Uterus (tissue), 4 donors: ENCODE measurements around the gene TMEM11. TPM values are rescaled to one million over a fixed set of nuclear protein-coding genes. Genes with fewer than 3 reads are reported as not detected.

ENCODE experiments used
- DNase-seq, 2 donors: peaks; one replicate each; pipeline ENCODE4 v3.0.0-alpha.2; 2019 to 2020
- H3K27ac ChIP-seq, 2 donors: fragments of 200-600 bp; sonication (generic); 1 replicate in 1 of 2; 2 replicates in 1 of 2; pipeline ENCODE4 v1.5.1; 2016 to 2018
- H3K27me3 ChIP-seq, 2 donors: fragments of 200-600 bp; sonication (generic); one replicate each; pipeline ENCODE4 v1.5.1; 2018 to 2019; ENCODE audit warnings: control low read depth in 1 of 2
- H3K36me3 ChIP-seq, 2 donors: fragments of 200-600 bp; sonication (generic); one replicate each; pipeline ENCODE4 v1.5.1; 2019; ENCODE audit warnings: control low read depth in 1 of 2
- H3K4me1 ChIP-seq, 2 donors: fragments of 200-600 bp; sonication (generic); one replicate each; pipeline ENCODE4 v1.5.1; 2018 to 2019; ENCODE audit warnings: control low read depth in 1 of 2
- H3K4me3 ChIP-seq, 2 donors: fragments of 200-600 bp; sonication (generic); 1 replicate in 1 of 2; 2 replicates in 1 of 2; pipeline ENCODE4 v1.5.1; 2018 to 2019; ENCODE audit warnings: mild to moderate bottlenecking in 1 of 2
- H3K9me3 ChIP-seq, 2 donors: fragments of 200-600 bp; sonication (generic); one replicate each; pipeline ENCODE4 v1.5.1; 2019; ENCODE audit warnings: control low read depth in 1 of 2
- POLR2A ChIP-seq, 2 donors: fragments of 450-650 bp; IDR thresholded peaks; one replicate each; pipeline ENCODE4 v1.6.1; 2016; ENCODE audit warnings: antibody characterized with exemption in 2 of 2, mild to moderate bottlenecking in 1 of 2, moderate library complexity in 1 of 2
- intact Hi-C: fragments of 100-400 bp; cut with DNase I; formaldehyde crosslinking; loops from one replicate; pipeline ENCODE4 v1.15.1; 2023; ENCODE audit warnings: low total_unique reads
- total RNA-seq, 4 donors: library from RNA; depleted of rRNA in 3 of 4; stranded (reverse); fragments of >200 nt in 3 of 4; gene quantifications; one replicate each; pipeline versions ENCODE4 v1.1.0 to v1.2.4, GENCODE V29; 2014 to 2023
- TF ChIP-seq, protein P1 (sequence below), 4 experiments: fragments of 200-600 bp in 2 of 4; fragments of 450-650 bp in 2 of 4; sonication (generic) in 2 of 4; IDR thresholded peaks; one replicate each; pipeline ENCODE4 v1.5.1; 2016 to 2019; ENCODE audit warnings: antibody characterized with exemption in 4 of 4, mild to moderate bottlenecking in 2 of 4, moderate library complexity in 1 of 4
- donor health status: DM: yes; HTN: yes; CAD: no.

The TMEM11 gene
- total RNA-seq, 4 donors from 2014 or later = 6.9 to 23.8 (median 15.3) TPM

DNA sequence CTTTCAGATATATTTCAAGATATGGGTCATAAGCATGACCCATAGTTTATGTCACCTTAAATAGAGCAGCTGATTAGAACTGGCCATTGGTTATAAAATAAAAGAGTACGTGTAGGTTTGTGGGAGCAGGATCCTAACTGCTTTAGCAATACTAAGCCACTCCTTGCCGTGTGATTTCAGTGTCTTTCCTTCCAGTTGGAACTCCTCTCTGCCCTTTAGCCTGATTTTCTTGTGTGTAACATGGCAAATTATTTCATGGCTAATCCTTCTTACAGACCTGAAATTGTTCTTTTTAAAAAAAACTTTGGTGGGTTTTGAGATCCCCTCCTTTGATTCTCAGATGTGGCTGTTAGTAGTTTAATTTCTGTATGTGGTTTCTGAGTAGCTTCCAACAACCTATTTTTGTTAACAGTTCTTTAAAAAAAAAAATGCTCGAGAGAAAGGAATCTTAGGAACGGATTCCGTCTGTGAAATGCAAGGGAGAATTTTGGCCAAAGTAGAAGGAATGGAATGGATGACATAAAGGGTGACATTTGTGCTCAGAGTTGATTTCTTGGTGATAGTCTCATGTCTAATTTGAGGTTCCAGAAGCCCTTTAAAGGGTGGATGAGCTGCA is 47.3 kb downstream of the TMEM11 start:
- H3K4me3 ChIP-seq = no peak overlapping the region
- TF ChIP-seq, protein P1, sequence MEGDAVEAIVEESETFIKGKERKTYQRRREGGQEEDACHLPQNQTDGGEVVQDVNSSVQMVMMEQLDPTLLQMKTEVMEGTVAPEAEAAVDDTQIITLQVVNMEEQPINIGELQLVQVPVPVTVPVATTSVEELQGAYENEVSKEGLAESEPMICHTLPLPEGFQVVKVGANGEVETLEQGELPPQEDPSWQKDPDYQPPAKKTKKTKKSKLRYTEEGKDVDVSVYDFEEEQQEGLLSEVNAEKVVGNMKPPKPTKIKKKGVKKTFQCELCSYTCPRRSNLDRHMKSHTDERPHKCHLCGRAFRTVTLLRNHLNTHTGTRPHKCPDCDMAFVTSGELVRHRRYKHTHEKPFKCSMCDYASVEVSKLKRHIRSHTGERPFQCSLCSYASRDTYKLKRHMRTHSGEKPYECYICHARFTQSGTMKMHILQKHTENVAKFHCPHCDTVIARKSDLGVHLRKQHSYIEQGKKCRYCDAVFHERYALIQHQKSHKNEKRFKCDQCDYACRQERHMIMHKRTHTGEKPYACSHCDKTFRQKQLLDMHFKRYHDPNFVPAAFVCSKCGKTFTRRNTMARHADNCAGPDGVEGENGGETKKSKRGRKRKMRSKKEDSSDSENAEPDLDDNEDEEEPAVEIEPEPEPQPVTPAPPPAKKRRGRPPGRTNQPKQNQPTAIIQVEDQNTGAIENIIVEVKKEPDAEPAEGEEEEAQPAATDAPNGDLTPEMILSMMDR (IDR thresholded peaks at IDR 0.05) = no peak
- no peak for TF ChIP-seq POLR2A (IDR thresholded peaks at IDR 0.05)
- intact Hi-C loops = no loop called here

DNA sequence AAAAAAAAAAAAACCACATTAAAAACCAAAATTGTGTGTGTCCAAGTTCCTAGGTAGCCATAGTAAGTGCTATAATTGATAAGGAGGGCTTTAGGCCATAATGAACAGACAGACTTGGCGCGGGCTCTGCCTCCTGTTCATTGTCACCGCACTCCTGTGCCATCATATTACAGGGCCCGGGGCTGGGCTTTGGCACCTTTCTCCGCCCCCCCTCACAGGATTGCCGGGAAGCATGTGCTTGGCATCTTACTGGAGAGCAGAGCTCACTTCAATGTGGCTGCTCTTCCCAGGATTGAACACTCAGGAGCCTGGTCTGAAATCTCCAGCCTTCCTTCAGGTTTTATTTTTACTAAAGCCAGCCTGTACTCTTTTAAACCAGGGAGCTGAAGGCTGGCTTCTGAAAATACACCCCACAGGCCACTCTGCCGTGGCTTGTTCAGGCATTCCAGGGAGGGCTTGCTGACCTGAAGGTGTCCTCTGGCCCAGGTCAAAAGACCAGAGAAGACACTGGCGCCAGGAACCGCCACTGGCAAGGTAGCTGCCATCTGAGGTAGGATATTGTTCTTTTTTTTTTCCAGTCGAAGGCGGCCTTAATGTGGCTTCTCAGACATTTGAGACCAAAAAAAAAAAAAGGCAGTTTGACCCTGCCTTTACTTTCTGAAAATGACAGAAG is 47.9 kb downstream of the TMEM11 start:
- Histone ChIP-seq H3K4me3 (no peak overlapping the region), H3K27ac (peak overlapping the region; percentile 64 to 87), H3K27me3 (no peaks in the 10 kb centered on the region), H3K4me1 (peaks cover 5 to 10% of the 10 kb centered on the region in 2 donors), H3K9me3 (no peaks in the 10 kb centered on the region), H3K36me3 (no peaks in the 10 kb centered on the region)
- DNase-seq = peak in 1 of 2 donors; percentile 41
- TF ChIP-seq POLR2A (IDR thresholded peaks at IDR 0.05) = no peak
- TF ChIP-seq, protein P1 (IDR thresholded peaks at IDR 0.05) = no peak
- intact Hi-C loops = no loop called here

More for the DNA sequence above, 47.3 kb downstream of the TMEM11 start:
- Histone ChIP-seq H3K9me3 (no peaks in the 10 kb centered on the region), H3K36me3 (no peaks in the 10 kb centered on the region), H3K27ac (peak overlapping the region; percentile 64 to 87), H3K4me1 (peaks cover 5 to 15% of the 10 kb centered on the region in 2 donors), H3K27me3 (no peaks in the 10 kb centered on the region)
- DNase-seq = no peak

DNA sequence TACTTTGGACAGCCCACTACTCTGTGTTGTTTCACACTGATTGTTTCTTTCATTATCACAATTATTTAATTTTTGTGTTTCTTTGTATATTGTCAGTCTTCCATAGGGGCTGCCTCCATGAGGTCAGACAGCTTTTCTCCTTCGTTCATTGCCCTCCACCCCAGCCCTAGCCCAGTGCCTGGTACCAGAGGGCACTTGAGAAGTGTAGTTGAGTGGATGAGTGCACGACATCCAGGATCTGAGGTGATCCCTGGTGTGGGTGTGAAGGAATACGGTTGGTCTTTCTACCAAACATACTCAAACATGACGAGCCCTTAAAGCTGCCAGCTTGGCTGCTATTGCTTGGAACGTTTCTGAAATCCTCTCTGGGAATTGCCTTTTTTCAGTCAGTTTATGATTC is 49.3 kb downstream of the TMEM11 start:
- Histone ChIP-seq H3K27me3 (no peaks in the 10 kb centered on the region), H3K27ac (no peak overlapping the region), H3K4me1 (peaks cover 5 to 9% of the 10 kb centered on the region in 2 donors), H3K4me3 (no peak overlapping the region), H3K9me3 (no peaks in the 10 kb centered on the region), H3K36me3 (no peaks in the 10 kb centered on the region)
- TF ChIP-seq, protein P1 (IDR thresholded peaks at IDR 0.05) = no peak
- TF ChIP-seq POLR2A (IDR thresholded peaks at IDR 0.05) = no peak
- DNase-seq = no peak
- intact Hi-C loops = no loop called here

DNA sequence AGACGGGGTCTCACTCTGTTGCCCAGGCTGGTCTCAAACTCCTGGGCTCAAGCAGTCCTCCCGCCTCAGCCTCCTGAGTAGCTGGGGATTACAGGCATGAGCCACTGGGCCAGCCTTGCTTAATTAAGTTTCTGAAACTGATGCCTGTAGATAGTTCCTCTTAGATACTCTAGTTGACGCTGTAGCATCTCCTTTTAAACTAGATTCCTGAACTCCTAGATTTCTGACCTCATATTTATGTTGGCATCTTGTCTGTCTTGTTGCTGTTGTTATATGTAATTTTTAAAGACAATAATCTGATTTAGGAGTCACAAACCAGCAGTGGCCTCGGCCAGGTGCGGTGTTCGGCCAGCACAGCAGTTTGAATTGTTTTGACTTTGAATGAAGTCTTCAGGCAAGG is 49.7 kb downstream of the TMEM11 start:
- no peak for TF ChIP-seq POLR2A (IDR thresholded peaks at IDR 0.05)
- TF ChIP-seq, protein P1 (IDR thresholded peaks at IDR 0.05) = no peak
- Histone ChIP-seq H3K27me3 (no peaks in the 10 kb centered on the region), H3K27ac (peak overlapping the region in 1 of 2 donors; percentile 78), H3K9me3 (no peaks in the 10 kb centered on the region), H3K4me3 (no peak overlapping the region), H3K36me3 (no peaks in the 10 kb centered on the region), H3K4me1 (peaks cover 5 to 9% of the 10 kb centered on the region in 2 donors)
- intact Hi-C loops = no loop called here
- DNase-seq = no peak

DNA sequence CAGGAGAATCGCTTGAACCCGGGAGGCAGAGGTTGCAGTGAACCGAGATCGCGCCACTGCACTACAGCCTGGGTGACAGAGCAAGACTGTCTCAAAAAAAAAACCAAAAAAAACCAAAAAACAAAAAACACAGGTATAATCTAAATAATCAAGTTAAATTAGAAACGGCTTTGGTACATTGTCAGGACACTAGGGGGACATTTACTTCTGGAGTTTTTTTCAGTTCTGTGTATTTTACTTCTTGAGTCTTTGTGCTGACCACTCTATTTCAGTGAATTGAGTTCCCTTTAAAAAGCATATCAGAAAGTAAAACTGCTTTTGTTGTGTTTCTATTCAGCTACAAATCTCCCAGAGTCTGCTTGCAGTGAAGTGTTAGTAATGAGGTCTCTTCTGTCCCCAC is 50.9 kb downstream of the TMEM11 start:
- Histone ChIP-seq H3K27ac (peak overlapping the region; percentile 58 to 78), H3K4me1 (peaks cover 5 to 9% of the 10 kb centered on the region in 2 donors), H3K9me3 (no peaks in the 10 kb centered on the region), H3K27me3 (no peaks in the 10 kb centered on the region), H3K4me3 (no peak overlapping the region), H3K36me3 (no peaks in the 10 kb centered on the region)
- DNase-seq = no peak
- TF ChIP-seq, protein P1 (IDR thresholded peaks at IDR 0.05) = peak in 1 of 4 experiments; percentile 14
- no peak for TF ChIP-seq POLR2A (IDR thresholded peaks at IDR 0.05)
- intact Hi-C loops = no loop called here
